ENCODE measurements around the gene CCDC60.

Gene CCDC60

GRCh38 chr12:119410396-119410795, 75.9 kb downstream of the CCDC60 start:
- in situ Hi-C loops (cut with HindIII; ENCODE audit: low pct_unique_long_range_greater_than_20kb, low sequenced_read_pairs): no loop called here
- no peak for TF ChIP-seq JUND (IDR thresholded peaks at IDR 0.05; ENCODE audit: low read depth)
- peak in 1 of 2 experiments; percentile 42 for DNase-seq (ENCODE audit: low read depth in 1 of 2, low spot score in 1 of 2)

- TF ChIP-seq JUND (IDR thresholded peaks at IDR 0.05; ENCODE audit: low read depth): no peak
- DNase-seq (ENCODE audit: low read depth in 1 of 2, low spot score in 1 of 2): no peak
- in situ Hi-C loops (cut with HindIII; ENCODE audit: low pct_unique_long_range_greater_than_20kb, low sequenced_read_pairs): no loop called here
These were observed 77.8 kb downstream of the CCDC60 start for GRCh38 chr12:119412306-119412705.

GRCh38 chr12:119412811-119413794, 78.6 kb downstream of the CCDC60 start:
- TF ChIP-seq JUND (IDR thresholded peaks at IDR 0.05; ENCODE audit: low read depth): no peak
- peak; percentile 59 to 79 for DNase-seq (ENCODE audit: low read depth in 1 of 2, low spot score in 1 of 2)
- in situ Hi-C loops (cut with HindIII; ENCODE audit: low pct_unique_long_range_greater_than_20kb, low sequenced_read_pairs): no loop called here

GRCh38 chr12:119415714-119416113, 81.2 kb downstream of the CCDC60 start:
- in situ Hi-C loops (cut with HindIII; ENCODE audit: low pct_unique_long_range_greater_than_20kb, low sequenced_read_pairs): no loop called here
- DNase-seq (ENCODE audit: low read depth in 1 of 2, low spot score in 1 of 2): no peak
- TF ChIP-seq JUND (IDR thresholded peaks at IDR 0.05; ENCODE audit: low read depth): no peak

GRCh38 chr12:119417440-119417839, 82.9 kb downstream of the CCDC60 start:
- TF ChIP-seq JUND (IDR thresholded peaks at IDR 0.05; ENCODE audit: low read depth): no peak
- in situ Hi-C loops (cut with HindIII; ENCODE audit: low pct_unique_long_range_greater_than_20kb, low sequenced_read_pairs): no loop called here
- DNase-seq (ENCODE audit: low read depth in 1 of 2, low spot score in 1 of 2): no peak

DNA sequence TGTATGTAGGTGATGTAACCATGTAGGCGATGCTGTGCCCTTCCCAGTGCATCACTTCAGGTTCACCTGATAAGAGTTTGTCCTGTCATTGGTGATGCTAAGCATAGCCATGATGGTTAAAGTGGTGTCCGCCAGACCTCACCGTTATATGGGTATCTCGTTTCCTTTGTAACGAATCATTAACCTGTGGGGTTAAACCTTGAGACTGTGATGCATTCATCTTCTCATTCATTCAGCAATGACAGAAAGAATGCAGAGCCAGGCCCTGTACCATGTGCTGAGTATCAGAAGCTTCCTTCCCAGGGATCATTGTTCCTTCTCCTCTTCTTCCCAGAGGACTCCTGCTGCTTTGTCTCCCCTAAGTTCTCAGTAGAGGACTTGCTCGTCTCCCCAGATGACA, 84.9 kb downstream of the CCDC60 start:
- no peak for DNase-seq (ENCODE audit: low read depth in 1 of 2, low spot score in 1 of 2)
- TF ChIP-seq JUND (IDR thresholded peaks at IDR 0.05; ENCODE audit: low read depth): no peak
- in situ Hi-C loops (cut with HindIII; ENCODE audit: low pct_unique_long_range_greater_than_20kb, low sequenced_read_pairs): no loop called here

DNA sequence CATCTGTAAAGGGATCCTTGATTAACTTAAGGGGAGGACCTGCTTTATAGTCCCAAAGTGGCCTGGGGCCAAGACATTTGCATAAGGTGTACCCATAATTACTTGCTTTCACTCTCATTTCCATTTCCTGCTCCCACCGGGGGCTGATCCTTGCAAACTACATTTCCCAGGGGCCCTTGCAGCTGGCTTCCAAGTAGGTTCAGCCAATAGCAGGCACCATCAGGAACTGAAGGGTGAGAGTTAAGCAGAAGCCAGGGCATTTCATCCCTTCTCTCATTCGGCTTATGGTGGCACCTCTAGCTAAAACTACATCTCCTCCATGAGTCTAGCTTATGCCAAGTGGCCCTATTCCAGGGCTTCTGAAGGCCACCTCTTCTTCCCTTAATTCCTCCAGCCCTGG, 88.8 kb downstream of the CCDC60 start:
- in situ Hi-C loops (cut with HindIII; ENCODE audit: low pct_unique_long_range_greater_than_20kb, low sequenced_read_pairs): no loop called here
- no peak for DNase-seq (ENCODE audit: low read depth in 1 of 2, low spot score in 1 of 2)
- TF ChIP-seq JUND (IDR thresholded peaks at IDR 0.05; ENCODE audit: low read depth): no peak

- in situ Hi-C loops (cut with HindIII; ENCODE audit: low pct_unique_long_range_greater_than_20kb, low sequenced_read_pairs): no loop called here
- no peak for DNase-seq (ENCODE audit: low read depth in 1 of 2, low spot score in 1 of 2)
These were observed 91.1 kb downstream of the CCDC60 start for GRCh38 chr12:119425623-119426022.

DNA sequence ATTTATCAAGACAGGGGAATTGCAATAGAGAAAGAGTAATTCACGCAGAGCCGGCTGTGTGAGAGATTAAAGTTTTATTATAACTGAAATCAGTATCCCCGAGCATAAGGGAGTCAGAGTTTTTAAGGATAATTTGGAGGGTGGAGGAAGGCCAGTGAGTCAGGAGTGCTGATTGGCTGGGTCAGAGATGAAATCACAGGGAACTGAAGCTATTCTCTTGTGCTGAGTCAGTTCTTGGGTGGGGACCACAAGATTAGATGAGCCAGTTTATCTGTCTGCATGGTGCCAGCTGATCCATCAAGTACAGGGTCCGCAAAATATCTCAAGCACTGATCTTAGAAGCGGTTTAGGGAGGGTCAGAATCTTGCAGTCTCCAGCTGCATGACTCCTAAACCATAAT, 96.6 kb downstream of the CCDC60 start:
- in situ Hi-C loops (cut with HindIII; ENCODE audit: low pct_unique_long_range_greater_than_20kb, low sequenced_read_pairs): no loop called here
- TF ChIP-seq JUND (IDR thresholded peaks at IDR 0.05; ENCODE audit: low read depth): no peak
- DNase-seq (ENCODE audit: low read depth in 1 of 2, low spot score in 1 of 2): no peak

More at GRCh38 chr12:119425623-119426022, 91.1 kb downstream of the CCDC60 start:
- no peak for TF ChIP-seq JUND (IDR thresholded peaks at IDR 0.05; ENCODE audit: low read depth)

- no peak for TF ChIP-seq JUND (IDR thresholded peaks at IDR 0.05; ENCODE audit: low read depth)
- in situ Hi-C loops (cut with HindIII; ENCODE audit: low pct_unique_long_range_greater_than_20kb, low sequenced_read_pairs): no loop called here
- no peak for DNase-seq (ENCODE audit: low read depth in 1 of 2, low spot score in 1 of 2)
These were observed 98.4 kb downstream of the CCDC60 start for GRCh38 chr12:119432949-119433348.

DNA sequence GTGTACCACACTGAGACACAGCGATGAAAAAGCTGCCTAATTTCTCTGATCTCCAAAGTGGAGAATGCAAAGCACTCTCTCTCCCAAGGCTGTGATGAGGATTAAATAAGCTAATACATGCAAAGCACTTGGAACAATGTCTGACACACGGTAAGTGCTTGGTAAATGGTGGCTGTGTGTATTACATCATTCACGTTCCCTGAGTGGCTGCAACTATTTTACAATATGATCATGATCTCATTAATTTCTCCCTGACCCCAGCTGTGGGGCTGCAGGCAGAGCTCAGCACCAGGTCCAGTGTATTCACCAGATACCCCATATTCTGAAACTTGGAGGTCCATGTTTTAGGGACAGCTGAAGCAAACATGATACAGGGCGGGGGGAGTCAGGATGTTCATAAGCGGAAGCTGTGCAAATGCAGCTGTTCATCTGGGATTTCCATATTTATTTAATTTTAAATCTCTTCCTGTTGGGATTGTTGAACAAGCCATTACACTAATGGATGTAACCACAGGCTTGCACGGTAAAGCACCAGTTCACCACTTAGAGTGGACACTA, 106.4 kb downstream of the CCDC60 start:
- in situ Hi-C loops (cut with HindIII; ENCODE audit: low pct_unique_long_range_greater_than_20kb, low sequenced_read_pairs): no loop called here
- no peak for TF ChIP-seq JUND (IDR thresholded peaks at IDR 0.05; ENCODE audit: low read depth)
- no peak for DNase-seq (ENCODE audit: low read depth in 1 of 2, low spot score in 1 of 2)

- no peak for TF ChIP-seq JUND (IDR thresholded peaks at IDR 0.05; ENCODE audit: low read depth)
- in situ Hi-C loops (cut with HindIII; ENCODE audit: low pct_unique_long_range_greater_than_20kb, low sequenced_read_pairs): no loop called here
- DNase-seq (ENCODE audit: low read depth in 1 of 2, low spot score in 1 of 2): peak; percentile 11 to 80
These were observed 110.0 kb downstream of the CCDC60 start for GRCh38 chr12:119444462-119445044.

GRCh38 chr12:119446459-119446858, 111.9 kb downstream of the CCDC60 start:
- no peak for DNase-seq (ENCODE audit: low read depth in 1 of 2, low spot score in 1 of 2)
- no peak for TF ChIP-seq JUND (IDR thresholded peaks at IDR 0.05; ENCODE audit: low read depth)
- in situ Hi-C loops (cut with HindIII; ENCODE audit: low pct_unique_long_range_greater_than_20kb, low sequenced_read_pairs): no loop called here
